ENCODE measurements around the gene FSCN2. TPM values are rescaled to one million over a fixed set of nuclear protein-coding genes. Genes with fewer than 3 reads are reported as not detected.

Gene FSCN2
- total RNA-seq, 1 donor from 2014 or later, result 3.6 TPM

DNA sequence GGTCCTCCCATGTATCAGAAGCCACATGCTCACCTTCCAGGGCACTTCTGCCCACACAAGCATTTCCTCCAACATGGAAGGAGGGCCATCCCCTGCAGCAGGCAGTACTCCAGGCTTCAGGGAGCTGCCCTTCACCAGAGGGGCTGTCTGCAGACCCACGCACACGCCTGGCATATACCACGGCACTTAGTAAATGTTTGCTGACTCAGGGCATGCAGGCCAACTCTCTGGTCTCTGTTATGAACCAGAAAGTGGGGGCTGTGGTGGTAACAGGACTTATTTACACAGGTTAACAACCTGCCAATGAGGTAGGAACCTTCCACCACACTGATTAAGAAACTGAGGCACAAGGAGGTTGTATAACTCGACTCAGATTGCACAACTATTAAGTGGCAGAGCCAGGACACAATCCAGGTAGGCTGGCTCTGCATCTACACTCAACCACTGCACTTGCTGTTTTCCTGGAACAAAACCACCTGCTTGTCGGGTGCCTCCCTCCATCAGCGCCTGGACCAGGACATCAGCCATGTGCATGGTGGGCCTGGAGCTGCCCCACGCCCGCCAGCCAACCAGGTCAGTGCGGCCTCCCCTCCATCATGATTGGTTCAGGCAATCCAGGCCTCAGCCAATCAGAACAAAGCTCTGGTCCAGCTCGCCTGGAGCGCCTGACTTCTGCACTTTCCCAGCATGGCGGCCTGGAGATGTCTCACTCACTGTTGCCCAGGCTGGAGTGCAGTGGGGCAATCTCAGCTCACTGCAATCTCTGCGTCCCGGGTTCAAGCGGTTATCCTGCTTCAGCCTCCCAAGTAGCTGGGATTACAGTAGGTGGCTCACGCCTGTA lies 34.8 kb upstream of the FSCN2 start:
- peaks cover 5% of the 10 kb centered on the region for H3K4me1 ChIP-seq
- H3K27ac ChIP-seq, result no peak overlapping the region
- no peaks in the 10 kb centered on the region for H3K36me3 ChIP-seq
- TF ChIP-seq, protein P1, sequence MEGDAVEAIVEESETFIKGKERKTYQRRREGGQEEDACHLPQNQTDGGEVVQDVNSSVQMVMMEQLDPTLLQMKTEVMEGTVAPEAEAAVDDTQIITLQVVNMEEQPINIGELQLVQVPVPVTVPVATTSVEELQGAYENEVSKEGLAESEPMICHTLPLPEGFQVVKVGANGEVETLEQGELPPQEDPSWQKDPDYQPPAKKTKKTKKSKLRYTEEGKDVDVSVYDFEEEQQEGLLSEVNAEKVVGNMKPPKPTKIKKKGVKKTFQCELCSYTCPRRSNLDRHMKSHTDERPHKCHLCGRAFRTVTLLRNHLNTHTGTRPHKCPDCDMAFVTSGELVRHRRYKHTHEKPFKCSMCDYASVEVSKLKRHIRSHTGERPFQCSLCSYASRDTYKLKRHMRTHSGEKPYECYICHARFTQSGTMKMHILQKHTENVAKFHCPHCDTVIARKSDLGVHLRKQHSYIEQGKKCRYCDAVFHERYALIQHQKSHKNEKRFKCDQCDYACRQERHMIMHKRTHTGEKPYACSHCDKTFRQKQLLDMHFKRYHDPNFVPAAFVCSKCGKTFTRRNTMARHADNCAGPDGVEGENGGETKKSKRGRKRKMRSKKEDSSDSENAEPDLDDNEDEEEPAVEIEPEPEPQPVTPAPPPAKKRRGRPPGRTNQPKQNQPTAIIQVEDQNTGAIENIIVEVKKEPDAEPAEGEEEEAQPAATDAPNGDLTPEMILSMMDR (IDR thresholded peaks at IDR 0.05), result no peak
- no peaks in the 10 kb centered on the region for H3K9me3 ChIP-seq
- DNase-seq (no peak), ATAC-seq (peak; percentile 46)
- no peak overlapping the region for H3K4me3 ChIP-seq
- intact Hi-C loops (cut with DNase I), result no loop called here
- H3K27me3 ChIP-seq, result no peaks in the 10 kb centered on the region

DNA sequence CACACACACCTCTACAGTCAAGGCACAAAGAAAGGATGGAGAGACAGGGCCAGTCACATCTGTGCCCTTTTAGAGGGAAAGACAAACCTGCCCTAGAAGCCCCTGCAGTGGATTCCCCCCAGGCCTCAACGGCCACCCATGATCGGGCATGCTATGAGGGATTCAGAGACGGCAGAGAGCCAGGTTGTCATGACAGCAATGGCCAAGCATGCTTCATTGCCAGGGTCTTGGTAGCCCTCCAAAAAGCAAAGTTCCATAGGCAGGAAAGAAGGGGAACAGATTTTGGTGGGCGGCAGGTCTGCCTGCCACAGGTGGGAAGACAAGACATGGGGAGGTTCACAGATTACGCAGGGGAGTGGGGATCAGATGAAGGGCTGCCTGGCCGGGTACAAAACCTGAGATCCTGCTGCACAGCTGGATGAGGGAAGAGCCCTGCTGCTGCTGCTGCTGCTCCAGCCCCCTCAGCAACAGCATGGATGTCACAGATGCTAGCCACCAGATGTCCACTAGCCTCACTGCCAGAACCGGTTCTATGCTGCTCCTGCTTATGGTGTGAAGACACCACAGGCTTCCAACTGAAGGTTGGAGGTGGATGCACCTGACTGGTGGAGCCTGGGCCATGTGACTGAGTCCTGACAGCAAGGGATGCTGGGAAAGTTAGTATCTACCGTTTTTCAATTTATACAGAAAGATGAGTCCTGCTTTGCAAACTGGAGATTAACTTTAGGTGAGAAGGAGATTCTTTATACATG lies 33.4 kb upstream of the FSCN2 start:
- H3K36me3 ChIP-seq, result no peaks in the 10 kb centered on the region
- intact Hi-C loops (cut with DNase I), result no loop called here

DNA sequence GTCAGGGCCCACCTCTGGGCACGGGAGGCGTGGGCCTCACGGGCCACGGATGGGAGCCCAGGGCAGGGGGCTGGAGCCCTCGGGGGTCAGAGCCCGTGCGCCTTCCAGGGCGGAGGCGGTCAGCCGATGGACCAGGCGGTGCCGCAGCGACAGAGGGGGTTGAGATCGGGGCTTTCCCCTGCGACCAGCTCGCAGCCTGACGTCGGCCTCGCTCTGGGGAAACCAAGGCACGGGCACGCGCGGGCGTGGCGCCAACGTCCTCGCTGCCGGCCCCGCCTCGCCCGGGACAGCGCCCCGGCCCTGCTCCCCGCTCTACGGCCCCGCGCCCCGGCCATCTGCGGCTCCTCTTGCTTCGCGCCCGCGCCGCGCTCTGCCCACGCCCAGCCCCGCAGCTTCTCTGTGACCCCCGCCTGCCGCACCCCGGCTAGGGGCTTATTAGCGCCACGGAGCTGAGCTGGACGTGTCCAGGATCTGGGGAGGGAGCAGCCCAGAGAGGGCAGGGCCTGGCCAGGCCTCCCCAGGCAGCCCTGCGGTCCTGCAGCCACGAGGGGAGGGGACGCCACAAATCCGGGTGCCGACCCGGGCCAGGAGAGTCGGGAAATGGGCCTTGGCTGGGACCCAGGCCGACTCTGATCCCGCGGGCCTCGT lies 29.1 kb upstream of the FSCN2 start:
- TF ChIP-seq, protein P1 (IDR thresholded peaks at IDR 0.05), result no peak
- ATAC-seq (peak; percentile 13), DNase-seq (no peak)
- Histone ChIP-seq H3K36me3 (no peaks in the 10 kb centered on the region), H3K27me3 (no peaks in the 10 kb centered on the region), H3K4me3 (no peak overlapping the region), H3K4me1 (peaks cover 8% of the 10 kb centered on the region), H3K9me3 (no peaks in the 10 kb centered on the region), H3K27ac (no peak overlapping the region)
- intact Hi-C loops (cut with DNase I), result no loop called here

More for the DNA sequence above, 33.4 kb upstream of the FSCN2 start:
- no peak overlapping the region for H3K4me3 ChIP-seq
- TF ChIP-seq, protein P1 (IDR thresholded peaks at IDR 0.05), result no peak
- H3K27ac ChIP-seq, result no peak overlapping the region
- H3K27me3 ChIP-seq, result no peaks in the 10 kb centered on the region
- H3K9me3 ChIP-seq, result no peaks in the 10 kb centered on the region
- no peak for DNase-seq
- peaks cover 7% of the 10 kb centered on the region for H3K4me1 ChIP-seq
- no peak for ATAC-seq

DNA sequence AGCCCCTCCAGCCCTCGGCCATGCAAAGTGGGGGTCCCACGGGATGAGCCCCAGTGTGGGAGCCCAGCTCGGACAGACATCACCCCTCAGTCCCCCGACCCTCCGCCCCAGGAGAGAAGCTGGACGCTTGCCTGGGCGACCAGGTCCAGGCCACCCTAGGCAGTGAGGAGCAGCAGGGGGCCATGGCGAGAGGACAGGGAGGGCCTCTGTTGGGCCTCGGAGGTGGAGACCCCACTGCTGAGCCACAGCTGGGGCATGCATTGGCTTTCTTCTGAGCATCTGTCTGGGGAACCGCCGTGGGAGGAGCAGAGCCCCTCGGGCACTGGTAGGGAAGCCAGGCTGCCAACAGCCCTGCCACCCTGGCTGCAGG lies 28.6 kb upstream of the FSCN2 start:
- TF ChIP-seq, protein P1 (IDR thresholded peaks at IDR 0.05), result no peak
- intact Hi-C loops (cut with DNase I), result no loop called here
- H3K36me3 ChIP-seq, result no peaks in the 10 kb centered on the region
- H3K9me3 ChIP-seq, result no peaks in the 10 kb centered on the region
- no peaks in the 10 kb centered on the region for H3K27me3 ChIP-seq
- no peak overlapping the region for H3K27ac ChIP-seq
- no peak for DNase-seq
- no peak overlapping the region for H3K4me3 ChIP-seq
- H3K4me1 ChIP-seq, result peaks cover 8% of the 10 kb centered on the region
- ATAC-seq, result no peak

DNA sequence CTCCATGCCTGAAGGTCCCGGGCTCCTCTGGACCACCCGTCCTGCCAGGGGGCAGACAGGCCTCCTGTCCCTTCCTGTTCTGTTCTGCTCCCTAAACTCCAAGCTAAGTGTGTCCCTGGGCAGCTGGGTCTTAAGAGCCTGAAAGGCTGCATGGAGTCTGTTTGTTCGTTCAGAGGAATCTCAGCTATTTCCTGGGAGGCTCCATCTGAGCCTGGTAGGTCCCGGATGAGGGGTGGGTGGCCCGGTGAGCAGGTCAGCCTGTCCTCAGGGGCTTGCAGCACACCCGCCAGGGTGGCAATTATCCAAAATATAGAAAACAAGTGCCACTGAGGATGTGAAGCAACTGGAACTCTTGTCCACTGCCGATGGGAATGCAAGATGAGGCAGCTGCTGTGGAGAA lies 28.1 kb upstream of the FSCN2 start:
- H3K36me3 ChIP-seq, result no peaks in the 10 kb centered on the region
- H3K27ac ChIP-seq, result no peak overlapping the region
- DNase-seq (no peak), ATAC-seq (peak; percentile 89)
- H3K4me1 ChIP-seq, result peaks cover 8% of the 10 kb centered on the region
- no peaks in the 10 kb centered on the region for H3K9me3 ChIP-seq
- H3K27me3 ChIP-seq, result no peaks in the 10 kb centered on the region
- H3K4me3 ChIP-seq, result no peak overlapping the region
- intact Hi-C loops (cut with DNase I), result no loop called here
- TF ChIP-seq, protein P1 (IDR thresholded peaks at IDR 0.05), result no peak
